ENCODE data around the gene KNOP1. TPM values are rescaled to one million over a fixed set of nuclear protein-coding genes. Genes with fewer than 3 reads are reported as not detected.
"Not testable (repeated sequence)": the region's sequence is repeated elsewhere in the genome, so short reads cannot be mapped to it uniquely, and the experiment has no call there.

KNOP1 gene
- total and polyA plus RNA-seq, 7 donors: 5.0 to 16.4 (median 10.4) TPM

- H3K4me3 ChIP-seq: no peak overlapping the region
- 86 to 92% methylated on average over 12 of the region's 12 CpGs for WGBS, 2 donors
- DNase-seq: no peak
- no peak for TF ChIP-seq POLR2AphosphoS5 (IDR thresholded peaks at IDR 0.05)
- no peak for TF ChIP-seq EP300 (IDR thresholded peaks at IDR 0.05)
- no peak for TF ChIP-seq CTCF (IDR thresholded peaks at IDR 0.05)
- no peaks in the 10 kb centered on the region for H3K9me3 ChIP-seq
- H3K27ac ChIP-seq: no peak overlapping the region
- H3K4me1 ChIP-seq: no peaks in the 10 kb centered on the region
- intact Hi-C loops (cut with DNase I): no loop called here
- H3K36me3 ChIP-seq: peaks cover 27 to 77% (median 38%) of the 10 kb centered on the region in 4 donors
- H3K27me3 ChIP-seq: no peaks in the 10 kb centered on the region
Measured at GRCh38 chr16:19681637-19682036, 36.4 kb downstream of the KNOP1 start.

GRCh38 chr16:19680881-19681340 lies 37.1 kb downstream of the KNOP1 start:
- Histone ChIP-seq H3K4me1 (no peaks in the 10 kb centered on the region), H3K4me3 (no peak overlapping the region), H3K27ac (no peak overlapping the region), H3K9me3 (no peaks in the 10 kb centered on the region), H3K27me3 (no peaks in the 10 kb centered on the region), H3K36me3 (peaks cover 27 to 77% (median 33%) of the 10 kb centered on the region in 4 donors)
- DNase-seq: no peak
- WGBS, 2 donors: 69 to 83% methylated on average over 6 of the region's 6 CpGs
- TF ChIP-seq POLR2A (IDR thresholded peaks at IDR 0.05) (no peak), EP300 (IDR thresholded peaks at IDR 0.05) (no peak), POLR2AphosphoS5 (IDR thresholded peaks at IDR 0.05) (no peak), CTCF (IDR thresholded peaks at IDR 0.05) (no peak)
- intact Hi-C loops (cut with DNase I): no loop called here

- intact Hi-C loops (cut with DNase I); H3K27ac ChIP-seq; DNase-seq; H3K27me3 ChIP-seq; H3K9me3 ChIP-seq; H3K4me3 ChIP-seq; H3K4me1 ChIP-seq: not testable (repeated sequence)
- peaks cover 17 to 75% (median 22%) of the 10 kb centered on the region in 4 donors for H3K36me3 ChIP-seq
- WGBS, 2 donors: 95 to 97% methylated on average over 6 of the region's 6 CpGs
Measured at GRCh38 chr16:19679281-19679680, 38.7 kb downstream of the KNOP1 start.

- no peaks in the 10 kb centered on the region for H3K4me1 ChIP-seq
- no peak overlapping the region for H3K4me3 ChIP-seq
- no peaks in the 10 kb centered on the region for H3K9me3 ChIP-seq
- H3K27ac ChIP-seq: no peak overlapping the region
- intact Hi-C loops (cut with DNase I): no loop called here
- no peak for DNase-seq
- 89 to 90% methylated on average over 7 of the region's 7 CpGs for WGBS, 2 donors
- H3K36me3 ChIP-seq: peaks cover 14 to 72% (median 18%) of the 10 kb centered on the region in 4 donors
- TF ChIP-seq EP300 (IDR thresholded peaks at IDR 0.05) (no peak), POLR2A (IDR thresholded peaks at IDR 0.05) (no peak), POLR2AphosphoS5 (IDR thresholded peaks at IDR 0.05) (no peak)
- H3K27me3 ChIP-seq: no peaks in the 10 kb centered on the region
Measured at GRCh38 chr16:19678804-19679203, 39.2 kb downstream of the KNOP1 start.

- H3K27me3 ChIP-seq: no peaks in the 10 kb centered on the region
- TF ChIP-seq POLR2AphosphoS5 (IDR thresholded peaks at IDR 0.05): no peak
- TF ChIP-seq POLR2A (IDR thresholded peaks at IDR 0.05): no peak
- H3K27ac ChIP-seq: no peak overlapping the region
- H3K4me1 ChIP-seq: no peaks in the 10 kb centered on the region
- no peaks in the 10 kb centered on the region for H3K9me3 ChIP-seq
- intact Hi-C loops (cut with DNase I): no loop called here
- H3K36me3 ChIP-seq: peaks cover 3 to 72% (median 6%) of the 10 kb centered on the region in 4 donors
- no peak for DNase-seq
- WGBS, 2 donors: 88% methylated on average over 7 of the region's 7 CpGs
- H3K4me3 ChIP-seq: no peak overlapping the region
Measured at GRCh38 chr16:19677402-19677801, 40.6 kb downstream of the KNOP1 start.

- Histone ChIP-seq H3K27ac (no peak overlapping the region), H3K9me3 (no peaks in the 10 kb centered on the region), H3K36me3 (peaks cover 4 to 79% (median 16%) of the 10 kb centered on the region in 4 donors), H3K27me3 (no peaks in the 10 kb centered on the region), H3K4me1 (no peaks in the 10 kb centered on the region), H3K4me3 (no peak overlapping the region)
- WGBS, 2 donors: 91 to 96% methylated on average over 5 of the region's 5 CpGs
- no peak for TF ChIP-seq CTCF (IDR thresholded peaks at IDR 0.05)
- no peak for TF ChIP-seq POLR2AphosphoS5 (IDR thresholded peaks at IDR 0.05)
- no peak for TF ChIP-seq EP300 (IDR thresholded peaks at IDR 0.05)
- no peak for TF ChIP-seq POLR2A (IDR thresholded peaks at IDR 0.05)
- intact Hi-C loops (cut with DNase I): no loop called here
- no peak for DNase-seq
Measured at GRCh38 chr16:19674485-19674884, 43.5 kb downstream of the KNOP1 start.
